Heart left ventricle (tissue), 16 donors: Measurements from ENCODE around the gene MPC2. TPM values are rescaled to one million over a fixed set of nuclear protein-coding genes. Genes with fewer than 3 reads are reported as not detected.

Source experiments
- ATAC-seq, 4 donors: fragments of 200-7000 bp; cut with Tn5 transposase; one replicate each; pipeline ENCODE4 v1.9.1; 2020 to 2022; ENCODE audit warnings: moderate library complexity in 4 of 4, mild to moderate bottlenecking in 3 of 4, moderate number of reproducible peaks in 1 of 4
- DNase-seq, 5 donors: peaks; one replicate each; pipeline ENCODE4 v3.0.0-alpha.2; 2020
- H3K27ac ChIP-seq, 12 donors: fragments of 200-600 bp; sonication (generic) in 4 of 12; one replicate each; pipeline versions ENCODE4 v1.5.0 to v1.8.0; 2016 to 2022; ENCODE audit warnings: mild to moderate bottlenecking in 2 of 12
- H3K27me3 ChIP-seq, 9 donors: fragments of 200-600 bp; sonication (generic) in 2 of 9; one replicate each; pipeline versions ENCODE4 v1.5.1 to v1.8.0; 2016 to 2022; ENCODE audit warnings: mild to moderate bottlenecking in 3 of 9
- H3K36me3 ChIP-seq, 9 donors: fragments of 200-600 bp; sonication (generic) in 2 of 9; one replicate each; pipeline versions ENCODE4 v1.5.0 to v1.8.0; 2018 to 2022; ENCODE audit warnings: mild to moderate bottlenecking in 2 of 9
- H3K4me1 ChIP-seq, 12 donors: fragments of 200-600 bp; sonication (generic) in 4 of 12; one replicate each; pipeline versions ENCODE4 v1.5.0 to v1.8.0; 2016 to 2022; ENCODE audit warnings: mild to moderate bottlenecking in 3 of 12
- H3K4me3 ChIP-seq, 12 donors: fragments of 200-600 bp; sonication (generic) in 4 of 12; one replicate each; pipeline versions ENCODE4 v1.5.0 to v1.8.0; 2017 to 2022; ENCODE audit warnings: mild to moderate bottlenecking in 9 of 12, moderate library complexity in 4 of 12
- H3K9me3 ChIP-seq, 12 donors: fragments of 200-600 bp; sonication (generic) in 4 of 12; one replicate each; pipeline versions ENCODE4 v1.5.0 to v1.8.0; 2016 to 2022; ENCODE audit warnings: mild to moderate bottlenecking in 1 of 12
- POLR2A ChIP-seq, 2 donors: fragments of 450-650 bp; IDR thresholded peaks; one replicate each; pipeline ENCODE4 v1.6.1; 2017; ENCODE audit warnings: antibody characterized with exemption in 2 of 2, mild to moderate bottlenecking in 2 of 2, moderate library complexity in 2 of 2
- WGBS, 4 donors: extraction: QIAGEN DNeasy Blood & Tissue Kit in 2 of 4; methylation state at CpG; one replicate each; pipeline versions ENCODE4 v1.1.5 to v1.1.7; 2013 to 2018; 5-methylcytosine and 5-hydroxymethylcytosine counted together
- intact Hi-C, 10 donors: fragments of 100-400 bp; cut with DNase I; formaldehyde crosslinking; loops; one replicate each; pipeline versions ENCODE4 v1.11.1 to v1.14.2; 2022
- polyA plus RNA-seq, 2 donors: library from polyadenylated mRNA; stranded (reverse); fragments of 200-250 nt; gene quantifications; one replicate each; pipeline ENCODE4 v1.2.3, GENCODE V29; 2013
- total RNA-seq, 9 donors: library from RNA; depleted of rRNA in 2 of 9; stranded (reverse); fragments of >200 nt in 2 of 9; fragmentation: NEBNext Ultra II Directional in 3 of 9; extraction: Animal tissue kit (Norgen Biotek cat#: 25700) in 3 of 9; gene quantifications; one replicate each; pipeline versions ENCODE4 v1.1.0 to v1.2.4, GENCODE V29; 2016 to 2023
- TF ChIP-seq, protein P1 (sequence below), 12 donors: fragments of 200-600 bp; sonication (generic) in 4 of 12; IDR thresholded peaks; one replicate each; pipeline versions ENCODE4 v1.5.0 to v1.8.0; 2018 to 2022; ENCODE audit warnings: antibody characterized with exemption in 12 of 12, mild to moderate bottlenecking in 5 of 12
- donor health status: ischemic (EF 13 %, LVEDD 7.1; RV severe dilation, severe dysfunction).
- donor health status: healthy with polysubstance abuse.
- donor health status: DM: no; HTN: yes; CAD: no.
- donor health status: DM: no; HTN: no; CAD: no.
- donor health status: ischemic (EF 25% LVEDD 6.9; RV normal size, moderate dysfunction).
- donor health status: ischemic (EF 25% LVEDD 5.7; RV mildly dilated, moderate dysfunction).
- donor health status: healthy.
- donor health status: DM: yes; HTN: yes; CAD: no.
- donor health status: ischemic (EF 35%, LVEDD 5.7; RV mildly dilated, moderate dysfunction).
- donor health status: nonischemic (EF 11% LVEDD 7.7; RV severe dilation, severe dysfunction).
- donor health status: DM: yes; HTN: yes; CAD: no.
- donor health status: PGD.
- donor health status: ischemic (EF 29% LVEDD 5.4; RV normal size, mild dysfunction).
- donor health status: nonischemic (EF 23%, LVEDD 6.1; RV moderate dilation, normal function).

Gene MPC2
- total and polyA plus RNA-seq, 11 donors = 69.5 to 260 (median 214) TPM

DNA sequence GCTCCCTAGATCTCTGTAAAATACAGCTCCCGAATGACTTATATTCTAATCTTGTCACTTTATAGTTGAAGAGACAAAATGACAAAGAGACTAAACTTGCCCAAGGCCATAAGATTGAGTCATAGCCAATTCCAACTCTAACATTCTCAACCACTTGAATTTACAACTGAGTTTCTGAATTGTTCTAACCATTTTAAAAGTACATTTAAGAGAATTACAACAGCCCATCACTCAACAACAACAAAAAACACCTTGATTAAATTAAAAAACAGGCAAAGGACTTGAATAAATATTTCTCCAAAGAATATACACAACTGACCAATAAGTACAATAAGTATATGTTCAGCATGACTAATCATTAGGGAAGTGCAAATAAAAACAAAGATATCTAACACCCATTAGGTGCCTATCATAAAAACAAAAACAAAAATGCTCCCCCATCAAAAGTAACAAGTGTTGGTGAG is 14.2 kb downstream of the MPC2 start:
- no peaks in the 10 kb centered on the region for H3K9me3 ChIP-seq
- intact Hi-C loops = no loop called here
- DNase-seq (no peak), ATAC-seq (peak in 1 of 4 donors; percentile 37)
- peak overlapping the region in 1 of 12 donors; percentile 8 for H3K4me3 ChIP-seq
- H3K27me3 ChIP-seq = no peaks in the 10 kb centered on the region
- 46 to 55% (median 49%) methylated on average over 1 of the region's 1 CpG for WGBS, 4 donors
- H3K36me3 ChIP-seq = peaks cover 0 to 38% (median 15%) of the 10 kb centered on the region in 9 donors
- TF ChIP-seq, protein P1, sequence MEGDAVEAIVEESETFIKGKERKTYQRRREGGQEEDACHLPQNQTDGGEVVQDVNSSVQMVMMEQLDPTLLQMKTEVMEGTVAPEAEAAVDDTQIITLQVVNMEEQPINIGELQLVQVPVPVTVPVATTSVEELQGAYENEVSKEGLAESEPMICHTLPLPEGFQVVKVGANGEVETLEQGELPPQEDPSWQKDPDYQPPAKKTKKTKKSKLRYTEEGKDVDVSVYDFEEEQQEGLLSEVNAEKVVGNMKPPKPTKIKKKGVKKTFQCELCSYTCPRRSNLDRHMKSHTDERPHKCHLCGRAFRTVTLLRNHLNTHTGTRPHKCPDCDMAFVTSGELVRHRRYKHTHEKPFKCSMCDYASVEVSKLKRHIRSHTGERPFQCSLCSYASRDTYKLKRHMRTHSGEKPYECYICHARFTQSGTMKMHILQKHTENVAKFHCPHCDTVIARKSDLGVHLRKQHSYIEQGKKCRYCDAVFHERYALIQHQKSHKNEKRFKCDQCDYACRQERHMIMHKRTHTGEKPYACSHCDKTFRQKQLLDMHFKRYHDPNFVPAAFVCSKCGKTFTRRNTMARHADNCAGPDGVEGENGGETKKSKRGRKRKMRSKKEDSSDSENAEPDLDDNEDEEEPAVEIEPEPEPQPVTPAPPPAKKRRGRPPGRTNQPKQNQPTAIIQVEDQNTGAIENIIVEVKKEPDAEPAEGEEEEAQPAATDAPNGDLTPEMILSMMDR (IDR thresholded peaks at IDR 0.05) = no peak
- no peak for TF ChIP-seq POLR2A (IDR thresholded peaks at IDR 0.05)
- peak overlapping the region in 10 of 12 donors; percentile 0 to 67 (median 50) for H3K27ac ChIP-seq
- peaks cover 0 to 41% (median 15%) of the 10 kb centered on the region in 12 donors for H3K4me1 ChIP-seq

DNA sequence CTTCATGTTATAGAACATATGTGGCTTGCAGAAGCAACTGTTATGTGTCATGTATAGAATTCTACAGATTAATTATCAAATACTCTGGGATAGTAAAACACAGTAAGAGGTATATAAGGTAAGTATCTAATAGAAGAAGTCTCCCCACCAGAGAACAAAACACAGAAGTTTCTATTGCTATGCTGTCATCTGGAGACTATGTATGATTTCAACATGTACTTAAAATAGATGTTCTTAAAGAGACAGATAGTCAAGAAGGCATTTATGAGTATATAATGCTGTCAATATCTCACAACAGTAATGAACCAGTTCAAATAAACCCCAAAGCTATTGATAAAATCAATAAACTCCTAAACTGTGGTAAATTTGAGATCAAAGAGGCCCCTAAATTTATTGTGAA is 14.8 kb downstream of the MPC2 start:
- peaks cover 0 to 44% (median 21%) of the 10 kb centered on the region in 9 donors for H3K36me3 ChIP-seq
- intact Hi-C loops = no loop called here
- ATAC-seq (peak; percentile 61 to 84 (median 80)), DNase-seq (no peak)
- H3K27me3 ChIP-seq = no peaks in the 10 kb centered on the region
- TF ChIP-seq, protein P1 (IDR thresholded peaks at IDR 0.05) = no peak
- TF ChIP-seq POLR2A (IDR thresholded peaks at IDR 0.05) = no peak
- H3K4me3 ChIP-seq = peak overlapping the region in 3 of 12 donors; percentile 2 to 9 (median 8)
- H3K9me3 ChIP-seq = no peaks in the 10 kb centered on the region
- peaks cover 0 to 37% (median 15%) of the 10 kb centered on the region in 12 donors for H3K4me1 ChIP-seq
- H3K27ac ChIP-seq = peak overlapping the region in 10 of 12 donors; percentile 0 to 67 (median 50)

DNA sequence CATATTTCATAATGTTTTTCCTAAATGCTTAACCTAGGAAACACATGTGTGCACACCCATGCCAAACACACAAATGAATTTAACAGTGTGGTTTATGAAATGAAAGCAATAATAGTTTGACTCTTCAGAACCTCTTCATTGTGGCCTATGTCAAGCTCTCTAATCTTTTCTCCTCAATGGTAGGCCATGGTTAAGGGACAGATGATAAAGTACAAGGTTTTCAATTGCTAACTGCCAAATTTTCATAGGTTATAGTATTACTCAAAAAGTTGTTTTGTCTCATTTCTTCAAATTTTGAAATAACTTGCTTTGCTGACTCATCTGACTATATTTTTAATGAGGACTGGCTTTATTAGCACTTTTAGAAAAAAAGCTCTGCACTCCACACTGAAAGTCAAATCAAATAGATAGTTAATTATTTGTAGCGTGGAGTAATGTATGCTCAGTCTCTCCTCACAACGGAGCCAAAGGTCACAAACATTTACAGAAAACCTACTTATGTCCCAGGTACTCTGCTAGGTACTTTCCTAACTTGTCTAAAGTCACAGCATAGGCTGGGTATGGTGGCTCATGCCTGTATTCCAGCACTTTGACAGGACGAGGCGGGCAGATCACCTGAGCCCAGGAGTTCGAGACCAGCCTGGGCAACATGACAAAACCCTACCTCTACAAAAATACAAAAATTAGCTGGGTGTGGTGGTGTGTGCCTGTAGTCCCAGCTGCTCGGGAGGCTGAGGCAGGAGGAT is 19.9 kb downstream of the MPC2 start:
- no peaks in the 10 kb centered on the region for H3K9me3 ChIP-seq
- TF ChIP-seq, protein P1 (IDR thresholded peaks at IDR 0.05) = no peak
- TF ChIP-seq POLR2A (IDR thresholded peaks at IDR 0.05) = no peak
- peaks cover 0 to 59% (median 31%) of the 10 kb centered on the region in 9 donors for H3K36me3 ChIP-seq
- intact Hi-C loops = loop anchor here in 1 of 10 donors (10.0 kb wide), 1 partner anchor 92 kb away; no protein-coding TSS in a partner anchor
- DNase-seq (no peak), ATAC-seq (no peak)
- H3K4me3 ChIP-seq = no peak overlapping the region
- H3K27me3 ChIP-seq = no peaks in the 10 kb centered on the region
- H3K27ac ChIP-seq = peak overlapping the region in 1 of 12 donors; percentile 7
- peaks cover 0 to 14% (median 3%) of the 10 kb centered on the region in 12 donors for H3K4me1 ChIP-seq
- 93 to 99% (median 95%) methylated on average over 5 to 6 of the region's 6 CpGs for WGBS, 4 donors

DNA sequence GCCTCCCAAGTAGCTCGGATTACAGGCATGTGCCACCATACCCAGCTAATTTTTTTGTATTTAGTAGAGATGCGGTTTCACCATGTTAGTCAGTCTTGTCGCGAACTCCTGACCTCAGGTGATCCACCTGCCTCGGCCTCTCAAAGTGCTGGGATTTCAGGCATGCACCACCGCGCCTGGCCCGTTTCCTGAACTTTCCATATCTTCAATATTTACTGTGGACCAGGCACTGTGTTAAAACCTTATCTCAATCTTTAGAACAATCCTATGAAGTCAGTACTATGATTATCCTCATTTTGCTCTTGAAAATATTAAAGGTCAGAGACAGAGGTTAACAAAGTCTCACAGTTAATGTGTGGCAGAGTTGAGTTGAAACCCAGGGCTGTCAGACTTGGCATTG is 21.3 kb downstream of the MPC2 start:
- ATAC-seq (no peak), DNase-seq (no peak)
- peaks cover 0 to 19% (median 0%) of the 10 kb centered on the region in 12 donors for H3K4me1 ChIP-seq
- H3K27ac ChIP-seq = no peak overlapping the region
- 97 to 98% (median 97%) methylated on average over 8 of the region's 8 CpGs for WGBS, 4 donors
- peaks cover 0 to 59% (median 31%) of the 10 kb centered on the region in 9 donors for H3K36me3 ChIP-seq
- TF ChIP-seq, protein P1 (IDR thresholded peaks at IDR 0.05) = no peak
- no peak for TF ChIP-seq POLR2A (IDR thresholded peaks at IDR 0.05)
- no peaks in the 10 kb centered on the region for H3K9me3 ChIP-seq
- intact Hi-C loops = loop anchor here in 1 of 10 donors (10.0 kb wide), 1 partner anchor 91 kb away; no protein-coding TSS in a partner anchor
- no peaks in the 10 kb centered on the region for H3K27me3 ChIP-seq
- no peak overlapping the region for H3K4me3 ChIP-seq
